Neutrophil (primary cell): ENCODE results near the gene TBC1D5.

Experiments
- H3K27ac ChIP-seq: fragments of 200-600 bp; sonication (generic); 2 replicates; pipeline ENCODE4 v1.5.1; 2016; ENCODE audit warnings: mild to moderate bottlenecking, moderate library complexity
- H3K27me3 ChIP-seq: fragments of 200-600 bp; sonication (generic); 2 replicates; pipeline ENCODE4 v1.6.0; 2016; ENCODE audit warnings: mild to moderate bottlenecking
- H3K36me3 ChIP-seq: fragments of 200-600 bp; sonication (generic); 2 replicates; pipeline ENCODE4 v1.5.1; 2017
- H3K4me1 ChIP-seq, 2 experiments: fragments of 200-600 bp in 1 of 2; sonication (generic) in 1 of 2; 1 replicate in 1 of 2; 2 replicates in 1 of 2; pipeline versions ENCODE4 v1.5.1 to v1.6.1; 2013 to 2016; ENCODE audit warnings: low read depth in 1 of 2, low read length in 1 of 2, mild to moderate bottlenecking in 1 of 2, moderate library complexity in 1 of 2; ENCODE audit not compliant: control insufficient read depth in 1 of 2, insufficient read depth in 1 of 2
- H3K4me3 ChIP-seq, 2 experiments: fragments of 200-600 bp in 1 of 2; sonication (generic) in 1 of 2; 1 replicate in 1 of 2; 2 replicates in 1 of 2; pipeline ENCODE4 v1.5.1; 2013 to 2016; ENCODE audit warnings: low read depth in 1 of 2, low read length in 1 of 2, mild to moderate bottlenecking in 1 of 2, moderate library complexity in 1 of 2
- H3K9me3 ChIP-seq: fragments of 200-600 bp; sonication (generic); 2 replicates; pipeline ENCODE4 v1.5.1; 2016
- TF ChIP-seq, protein P1 (sequence below): fragments of 200-600 bp; sonication (generic); IDR thresholded peaks from 2 replicates; pipeline ENCODE4 v1.5.1; 2016; ENCODE audit warnings: antibody characterized with exemption

Gene TBC1D5

DNA sequence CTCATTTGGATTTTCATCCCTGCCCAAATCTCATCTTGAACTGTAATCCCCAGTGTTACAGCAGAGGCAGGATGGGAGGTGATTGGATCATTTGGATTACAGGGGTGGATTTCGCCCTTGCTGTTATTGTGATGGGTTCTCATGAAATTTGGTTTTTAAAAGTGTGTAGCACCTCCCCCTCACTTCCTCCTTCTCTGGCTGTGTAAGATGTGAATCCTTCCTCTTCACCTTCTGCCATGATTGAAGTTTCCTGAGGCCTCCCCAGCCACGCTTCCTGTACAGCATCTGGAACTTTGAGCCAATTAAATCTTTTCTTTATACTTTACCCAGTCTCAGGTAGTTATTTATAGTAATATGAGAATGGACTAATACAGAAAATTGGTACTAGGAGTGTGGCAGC is 540.9 kb downstream of the TBC1D5 start:
- H3K4me1 ChIP-seq, result peaks cover 7 to 9% of the 10 kb centered on the region in 2 experiments
- H3K27ac ChIP-seq, result no peak overlapping the region
- H3K36me3 ChIP-seq, result no peaks in the 10 kb centered on the region
- no peaks in the 10 kb centered on the region for H3K27me3 ChIP-seq
- TF ChIP-seq, protein P1, sequence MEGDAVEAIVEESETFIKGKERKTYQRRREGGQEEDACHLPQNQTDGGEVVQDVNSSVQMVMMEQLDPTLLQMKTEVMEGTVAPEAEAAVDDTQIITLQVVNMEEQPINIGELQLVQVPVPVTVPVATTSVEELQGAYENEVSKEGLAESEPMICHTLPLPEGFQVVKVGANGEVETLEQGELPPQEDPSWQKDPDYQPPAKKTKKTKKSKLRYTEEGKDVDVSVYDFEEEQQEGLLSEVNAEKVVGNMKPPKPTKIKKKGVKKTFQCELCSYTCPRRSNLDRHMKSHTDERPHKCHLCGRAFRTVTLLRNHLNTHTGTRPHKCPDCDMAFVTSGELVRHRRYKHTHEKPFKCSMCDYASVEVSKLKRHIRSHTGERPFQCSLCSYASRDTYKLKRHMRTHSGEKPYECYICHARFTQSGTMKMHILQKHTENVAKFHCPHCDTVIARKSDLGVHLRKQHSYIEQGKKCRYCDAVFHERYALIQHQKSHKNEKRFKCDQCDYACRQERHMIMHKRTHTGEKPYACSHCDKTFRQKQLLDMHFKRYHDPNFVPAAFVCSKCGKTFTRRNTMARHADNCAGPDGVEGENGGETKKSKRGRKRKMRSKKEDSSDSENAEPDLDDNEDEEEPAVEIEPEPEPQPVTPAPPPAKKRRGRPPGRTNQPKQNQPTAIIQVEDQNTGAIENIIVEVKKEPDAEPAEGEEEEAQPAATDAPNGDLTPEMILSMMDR, result no peak
- no peaks in the 10 kb centered on the region for H3K9me3 ChIP-seq
- no peak overlapping the region for H3K4me3 ChIP-seq

DNA sequence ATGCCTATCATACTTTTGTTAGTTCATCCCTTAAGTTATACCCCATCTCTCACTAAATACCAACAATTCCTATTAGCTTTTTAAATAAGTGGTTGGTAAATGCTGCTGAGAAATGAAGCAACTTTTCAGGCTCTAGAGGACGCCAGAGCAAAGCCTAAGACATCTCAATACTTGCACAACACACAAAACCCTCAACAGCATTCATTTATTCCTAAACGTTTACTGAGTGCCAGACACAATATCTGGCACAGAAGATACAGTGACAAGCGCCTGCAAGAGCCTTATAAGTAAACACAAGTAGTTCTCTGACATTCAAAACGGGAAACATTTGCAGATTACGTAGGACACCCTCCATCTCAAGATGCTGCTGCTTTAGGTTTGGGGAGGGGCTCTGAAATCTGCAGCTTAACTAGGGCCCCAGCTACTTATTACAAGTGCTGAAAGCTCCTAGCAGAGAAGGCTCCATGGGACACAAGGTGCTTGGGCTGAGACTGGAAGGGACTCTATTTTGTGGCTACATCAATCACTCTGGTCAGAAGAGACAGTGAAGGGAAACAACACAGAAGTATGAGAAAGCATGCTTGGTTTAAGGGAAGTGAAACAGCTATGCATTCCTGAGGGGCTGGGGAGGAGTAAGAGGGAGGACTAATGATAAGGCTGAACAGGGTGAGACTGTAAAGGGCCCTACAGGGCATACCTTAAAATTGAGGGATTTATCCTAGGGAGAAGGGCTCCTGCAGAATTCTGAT is 546.4 kb downstream of the TBC1D5 start:
- H3K4me3 ChIP-seq, result no peak overlapping the region
- H3K9me3 ChIP-seq, result no peaks in the 10 kb centered on the region
- no peaks in the 10 kb centered on the region for H3K36me3 ChIP-seq
- no peak overlapping the region for H3K27ac ChIP-seq
- peaks cover 12 to 13% of the 10 kb centered on the region in 2 experiments for H3K4me1 ChIP-seq
- TF ChIP-seq, protein P1, result no peak
- H3K27me3 ChIP-seq, result no peaks in the 10 kb centered on the region

DNA sequence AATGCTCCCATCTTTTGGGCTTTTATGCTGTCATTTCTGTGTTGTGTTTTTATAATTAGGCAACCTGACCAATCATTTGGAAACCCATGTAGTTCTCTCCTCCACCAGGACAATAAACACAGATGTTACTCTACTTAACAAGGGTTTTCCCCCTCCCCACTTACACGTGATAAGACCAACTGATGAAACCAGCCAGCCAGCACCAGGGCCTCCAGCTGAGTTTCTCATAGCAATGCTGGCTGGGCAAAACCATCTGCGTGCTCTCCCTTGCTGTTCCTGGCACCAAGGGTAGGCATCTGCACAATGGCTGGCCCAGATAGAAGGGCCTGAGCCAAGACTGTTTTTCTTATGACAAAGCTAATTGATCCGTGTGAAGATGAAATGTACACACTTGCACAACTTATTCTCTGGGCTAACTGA is 547.2 kb downstream of the TBC1D5 start:
- peaks cover 12 to 13% of the 10 kb centered on the region in 2 experiments for H3K4me1 ChIP-seq
- no peak overlapping the region for H3K4me3 ChIP-seq
- no peaks in the 10 kb centered on the region for H3K36me3 ChIP-seq
- no peaks in the 10 kb centered on the region for H3K27me3 ChIP-seq
- TF ChIP-seq, protein P1, result no peak
- H3K9me3 ChIP-seq, result no peaks in the 10 kb centered on the region
- no peak overlapping the region for H3K27ac ChIP-seq

DNA sequence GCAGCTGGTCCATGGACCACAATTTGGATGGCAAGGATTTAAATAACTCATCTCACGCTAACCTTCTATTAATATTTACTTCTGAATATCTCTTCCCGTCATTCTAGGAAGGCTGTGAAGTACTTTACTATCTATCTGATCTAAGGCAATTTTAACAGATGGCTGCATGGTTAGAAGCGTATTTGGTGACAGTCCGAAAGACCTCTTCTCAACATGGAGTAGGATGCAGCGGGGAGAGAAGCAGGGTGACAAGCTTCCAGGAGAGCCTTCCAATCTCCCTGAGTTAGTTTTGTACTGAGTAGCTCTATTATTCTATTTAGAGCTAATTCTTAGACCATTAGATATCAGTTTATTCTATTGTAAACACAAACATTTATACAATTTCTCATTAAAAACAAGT is 548.3 kb downstream of the TBC1D5 start:
- Histone ChIP-seq H3K27ac (no peak overlapping the region), H3K9me3 (no peaks in the 10 kb centered on the region), H3K27me3 (no peaks in the 10 kb centered on the region), H3K4me1 (peaks cover 12 to 13% of the 10 kb centered on the region in 2 experiments), H3K4me3 (no peak overlapping the region), H3K36me3 (no peaks in the 10 kb centered on the region)
- TF ChIP-seq, protein P1, result no peak

DNA sequence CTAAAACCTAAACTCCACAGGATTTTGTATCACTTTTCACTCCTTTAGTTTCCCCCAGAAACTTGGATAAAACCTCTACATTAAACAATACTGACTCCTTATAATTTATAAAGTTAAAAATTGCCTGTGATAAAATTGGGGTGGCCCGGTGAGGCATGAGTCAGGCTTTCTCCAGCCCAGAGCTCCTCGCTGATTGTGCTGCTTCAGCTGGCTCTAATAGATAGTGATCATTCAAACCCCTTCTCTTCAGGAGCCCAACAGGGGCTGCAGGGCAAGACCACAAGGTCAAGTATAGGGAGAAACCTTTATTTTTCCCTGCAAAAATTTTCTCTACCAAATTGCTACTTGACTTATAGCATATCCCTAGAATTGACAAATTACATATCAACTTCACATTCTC is 549.4 kb downstream of the TBC1D5 start:
- Histone ChIP-seq H3K9me3 (no peaks in the 10 kb centered on the region), H3K4me3 (no peak overlapping the region), H3K4me1 (peaks cover 12 to 13% of the 10 kb centered on the region in 2 experiments), H3K27ac (no peak overlapping the region), H3K36me3 (no peaks in the 10 kb centered on the region), H3K27me3 (no peaks in the 10 kb centered on the region)
- TF ChIP-seq, protein P1, result no peak
